Esophagus squamous epithelium (tissue), 4 donors: ENCODE results near the gene CATSPER4.

Source experiments
- CTCF ChIP-seq, 6 experiments: fragments of 450-650 bp in 4 of 6; fragments of 200-600 bp in 2 of 6; sonication (generic) in 2 of 6; IDR thresholded peaks; one replicate each; pipeline ENCODE4 v1.5.1; 2016 to 2019; ENCODE audit warnings: antibody characterized with exemption in 6 of 6, mild to moderate bottlenecking in 4 of 6, moderate library complexity in 4 of 6
- POLR2A ChIP-seq, 4 donors: fragments of 450-650 bp; IDR thresholded peaks; one replicate each; pipeline ENCODE4 v1.6.1; 2017; ENCODE audit warnings: antibody characterized with exemption in 4 of 4, mild to moderate bottlenecking in 4 of 4, moderate library complexity in 3 of 4

DNA sequence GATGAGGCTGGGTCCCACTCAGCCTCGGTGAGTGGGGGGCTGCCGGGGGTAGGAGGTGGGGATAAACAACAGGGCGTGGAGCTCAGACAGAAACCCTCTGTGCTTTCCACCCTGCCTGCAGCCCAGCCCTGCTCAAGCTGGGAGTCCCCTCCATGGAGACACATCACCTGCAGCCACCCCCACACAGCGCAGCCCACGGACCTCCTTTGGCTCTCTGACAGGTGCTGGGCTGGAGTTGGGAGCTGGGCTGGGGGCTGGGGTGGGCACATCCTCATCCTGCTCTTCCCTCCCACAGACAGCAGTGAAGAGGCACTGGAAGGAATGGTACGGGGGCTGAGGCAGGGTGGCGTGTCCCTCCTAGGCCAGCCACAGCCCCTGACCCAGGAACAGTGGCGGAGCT is 1.9 kb upstream of the CATSPER4 start:
- TF ChIP-seq CTCF (IDR thresholded peaks at IDR 0.05): no peak
- TF ChIP-seq POLR2A (IDR thresholded peaks at IDR 0.05): no peak
